GM21423 (cell line): Measurements from ENCODE around the gene AGPAT4.

Experiments used
- ATAC-seq: cut with Tn5 transposase; IDR thresholded peaks from one replicate; pipeline ENCODE4 v1.9.1; 2021; ENCODE audit warnings: mild to moderate bottlenecking, moderate library complexity; ENCODE audit not compliant: unreplicated experiment

Gene AGPAT4

DNA sequence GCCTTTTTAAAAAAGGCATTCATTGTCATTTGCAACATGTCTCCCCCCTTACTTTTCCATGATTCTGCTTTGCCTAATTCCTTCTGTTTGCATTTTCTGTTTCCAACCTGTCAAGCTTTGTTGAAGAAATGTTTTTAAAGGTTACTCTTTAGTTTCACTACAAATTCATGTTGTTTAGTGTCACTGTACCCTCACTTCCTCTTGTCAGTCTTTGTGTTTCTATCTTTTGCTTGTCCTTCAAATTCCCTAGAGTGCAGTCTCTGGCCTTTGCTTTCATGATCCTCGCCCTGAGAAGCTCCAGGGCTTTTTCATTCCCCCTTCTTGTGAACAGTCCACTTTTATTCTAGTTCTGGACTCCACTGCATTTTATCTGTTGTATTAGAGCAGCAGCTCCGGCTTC, 191.6 kb downstream of the AGPAT4 start:
- no peak for ATAC-seq

DNA sequence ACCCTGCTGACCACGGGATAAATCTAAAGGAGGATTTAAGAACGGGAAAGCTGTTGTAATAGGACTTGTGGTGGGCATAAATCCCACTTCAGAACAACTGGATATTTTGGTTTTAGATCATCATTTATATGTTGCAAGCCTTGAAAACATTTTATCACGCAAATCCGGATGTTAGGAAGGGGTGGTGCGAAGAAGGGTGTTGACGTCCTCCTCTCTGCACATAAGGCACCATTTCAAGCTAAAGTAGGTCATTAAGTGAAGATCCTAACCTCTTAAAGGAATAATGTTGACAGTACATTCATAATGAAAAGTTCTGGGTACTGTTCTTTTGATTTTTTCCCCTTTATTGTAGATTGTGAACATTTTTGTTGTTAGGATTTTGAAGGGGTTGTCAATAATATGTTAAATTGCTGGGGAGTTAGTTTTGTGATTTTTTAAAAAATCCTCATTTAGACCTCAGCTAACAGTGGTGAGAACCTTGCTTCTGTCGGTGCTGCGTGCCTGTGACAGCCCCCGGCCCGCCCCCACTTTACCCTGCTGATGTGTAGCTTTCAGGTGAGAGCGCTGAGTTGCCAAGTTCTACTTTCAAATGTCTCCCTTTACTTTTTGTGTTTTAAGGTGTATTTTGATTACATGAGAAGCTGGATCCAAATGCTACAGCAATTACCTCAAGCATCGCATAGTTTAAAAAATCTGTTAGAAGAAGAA, 193.4 kb downstream of the AGPAT4 start:
- no peak for ATAC-seq
